ENCODE data around the gene COG5.

COG5 gene

DNA sequence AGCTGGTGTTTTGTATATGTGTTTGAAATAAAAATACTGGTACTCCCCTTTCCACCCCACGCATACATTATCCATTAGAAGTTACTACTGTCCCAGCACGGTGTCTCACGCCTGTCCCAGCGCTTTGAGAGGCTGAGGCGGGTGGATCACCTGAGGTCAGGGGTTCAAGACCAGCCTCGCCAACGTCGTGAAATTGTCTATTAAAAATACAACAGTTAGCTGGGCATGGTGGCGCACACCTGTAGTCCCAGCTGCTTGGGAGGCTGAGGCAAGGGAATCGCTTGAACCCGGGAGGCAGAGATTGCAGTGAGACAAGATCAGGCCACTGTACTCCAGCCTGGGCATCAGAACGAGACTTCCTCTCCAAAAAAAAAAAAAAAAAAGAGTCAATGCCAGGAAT lies 392.2 kb downstream of the COG5 start:
- Histone ChIP-seq H3K4me1 (ENCODE audit: insufficient read depth, low read length, severe bottlenecking) (peaks cover 34% of the 10 kb centered on the region), H2AFZ (ENCODE audit: low read length) (no peak overlapping the region), H3K79me2 (ENCODE audit: insufficient read depth, low read length) (peaks cover 59% of the 10 kb centered on the region), H3K9ac (ENCODE audit: low read length) (no peak overlapping the region), H3K27me3 (ENCODE audit: insufficient read depth, low read length) (no peaks in the 10 kb centered on the region), H3K4me2 (ENCODE audit: low read length) (no peak overlapping the region), H3K9me3 (ENCODE audit: low read length) (no peaks in the 10 kb centered on the region), H3K27ac (ENCODE audit: low read depth, low read length, poor library complexity, severe bottlenecking) (no peak overlapping the region), H4K20me1 (ENCODE audit: insufficient read depth, low read length) (no peaks in the 10 kb centered on the region), H3K4me3 (ENCODE audit: low read depth, low read length, poor library complexity, severe bottlenecking) (no peak overlapping the region), H3K9me2 (ENCODE audit: low read depth, low read length) (no peaks in the 10 kb centered on the region), H3K36me3 (ENCODE audit: insufficient read depth, low read length) (peaks cover 5% of the 10 kb centered on the region; the same call in 1 of the 2 replicates), H3F3A (ENCODE audit: insufficient read depth, low read length) (no peaks in the 10 kb centered on the region)
- no peak for TF ChIP-seq EZH2 (IDR thresholded peaks at IDR 0.05; ENCODE audit: borderline replicate concordance, low read length)
- TF ChIP-seq, protein P1, sequence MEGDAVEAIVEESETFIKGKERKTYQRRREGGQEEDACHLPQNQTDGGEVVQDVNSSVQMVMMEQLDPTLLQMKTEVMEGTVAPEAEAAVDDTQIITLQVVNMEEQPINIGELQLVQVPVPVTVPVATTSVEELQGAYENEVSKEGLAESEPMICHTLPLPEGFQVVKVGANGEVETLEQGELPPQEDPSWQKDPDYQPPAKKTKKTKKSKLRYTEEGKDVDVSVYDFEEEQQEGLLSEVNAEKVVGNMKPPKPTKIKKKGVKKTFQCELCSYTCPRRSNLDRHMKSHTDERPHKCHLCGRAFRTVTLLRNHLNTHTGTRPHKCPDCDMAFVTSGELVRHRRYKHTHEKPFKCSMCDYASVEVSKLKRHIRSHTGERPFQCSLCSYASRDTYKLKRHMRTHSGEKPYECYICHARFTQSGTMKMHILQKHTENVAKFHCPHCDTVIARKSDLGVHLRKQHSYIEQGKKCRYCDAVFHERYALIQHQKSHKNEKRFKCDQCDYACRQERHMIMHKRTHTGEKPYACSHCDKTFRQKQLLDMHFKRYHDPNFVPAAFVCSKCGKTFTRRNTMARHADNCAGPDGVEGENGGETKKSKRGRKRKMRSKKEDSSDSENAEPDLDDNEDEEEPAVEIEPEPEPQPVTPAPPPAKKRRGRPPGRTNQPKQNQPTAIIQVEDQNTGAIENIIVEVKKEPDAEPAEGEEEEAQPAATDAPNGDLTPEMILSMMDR (IDR thresholded peaks at IDR 0.05; ENCODE audit: low read length), result no peak

- Histone ChIP-seq H3K4me2 (ENCODE audit: low read length) (peak overlapping the region; percentile 75), H3K27ac (ENCODE audit: low read depth, low read length, poor library complexity, severe bottlenecking) (peak overlapping the region; percentile 68), H3K4me3 (ENCODE audit: low read depth, low read length, poor library complexity, severe bottlenecking) (peak overlapping the region; percentile 87), H3K4me1 (ENCODE audit: insufficient read depth, low read length, severe bottlenecking) (peaks cover 34% of the 10 kb centered on the region), H3K9me2 (ENCODE audit: low read depth, low read length) (no peaks in the 10 kb centered on the region), H2AFZ (ENCODE audit: low read length) (no peak overlapping the region), H3K27me3 (ENCODE audit: insufficient read depth, low read length) (no peaks in the 10 kb centered on the region), H3K36me3 (ENCODE audit: insufficient read depth, low read length) (peaks cover 5% of the 10 kb centered on the region; the same call in 1 of the 2 replicates), H3K9ac (ENCODE audit: low read length) (peak overlapping the region; percentile 74), H3K9me3 (ENCODE audit: low read length) (no peaks in the 10 kb centered on the region), H3F3A (ENCODE audit: insufficient read depth, low read length) (no peaks in the 10 kb centered on the region), H3K79me2 (ENCODE audit: insufficient read depth, low read length) (peaks cover 51% of the 10 kb centered on the region), H4K20me1 (ENCODE audit: insufficient read depth, low read length) (no peaks in the 10 kb centered on the region)
- TF ChIP-seq EZH2 (IDR thresholded peaks at IDR 0.05; ENCODE audit: borderline replicate concordance, low read length), result no peak
- TF ChIP-seq, protein P1 (IDR thresholded peaks at IDR 0.05; ENCODE audit: low read length), result no peak
Measured at GRCh38 chr7:107170051-107170915, 393.4 kb downstream of the COG5 start.

GRCh38 chr7:107169120-107170050 lies 394.3 kb downstream of the COG5 start:
- H3K4me2 ChIP-seq (ENCODE audit: low read length), result peak overlapping the region; percentile 75
- peak overlapping the region; percentile 74 for H3K9ac ChIP-seq (ENCODE audit: low read length)
- H3K9me2 ChIP-seq (ENCODE audit: low read depth, low read length), result no peaks in the 10 kb centered on the region
- H4K20me1 ChIP-seq (ENCODE audit: insufficient read depth, low read length), result no peaks in the 10 kb centered on the region
- TF ChIP-seq EZH2 (IDR thresholded peaks at IDR 0.05; ENCODE audit: borderline replicate concordance, low read length), result no peak
- TF ChIP-seq, protein P1 (IDR thresholded peaks at IDR 0.05; ENCODE audit: low read length), result no peak
- peaks cover 5% of the 10 kb centered on the region; the same call in 1 of the 2 replicates for H3K36me3 ChIP-seq (ENCODE audit: insufficient read depth, low read length)
- H2AFZ ChIP-seq (ENCODE audit: low read length), result no peak overlapping the region
- peak overlapping the region; percentile 68 for H3K27ac ChIP-seq (ENCODE audit: low read depth, low read length, poor library complexity, severe bottlenecking)
- H3K9me3 ChIP-seq (ENCODE audit: low read length), result no peaks in the 10 kb centered on the region
- H3F3A ChIP-seq (ENCODE audit: insufficient read depth, low read length), result no peaks in the 10 kb centered on the region
- H3K4me3 ChIP-seq (ENCODE audit: low read depth, low read length, poor library complexity, severe bottlenecking), result peak overlapping the region; percentile 87
- H3K79me2 ChIP-seq (ENCODE audit: insufficient read depth, low read length), result peaks cover 42% of the 10 kb centered on the region
- no peaks in the 10 kb centered on the region for H3K27me3 ChIP-seq (ENCODE audit: insufficient read depth, low read length)
- H3K4me1 ChIP-seq (ENCODE audit: insufficient read depth, low read length, severe bottlenecking), result peaks cover 33% of the 10 kb centered on the region
